IMR-90 (cell line): ENCODE data around the gene SMARCD2. TPM values are rescaled to one million over a fixed set of nuclear protein-coding genes. Genes with fewer than 3 reads are reported as not detected.

Source experiments
- ATAC-seq: fragments of 200-7000 bp; cut with Tn5 transposase; 2 replicates; pipeline ENCODE4 v1.9.1; 2020; ENCODE audit warnings: low read depth, mild to moderate bottlenecking, moderate library complexity
- Bru-seq: library from RNA; stranded (reverse); fragments of 400-500 nt; gene quantifications from one replicate; lab custom pipeline; 2021; lab: Mats Ljungman, UMichigan
- BruChase-seq, 2 experiments: library from RNA; stranded (reverse); fragments of 400-500 nt; gene quantifications; one replicate each; lab custom pipeline; 2021; lab: Mats Ljungman, UMichigan
- BruUV-seq: library from RNA; stranded (reverse); fragments of 400-500 nt; replicated peaks from 2 replicates; lab custom pipeline; 2021; lab: Mats Ljungman, UMichigan
- CTCF ChIA-PET: fragments of 300-600 bp; formaldehyde crosslinking; extraction: SDS; loops from one replicate; lab custom pipeline; 2021; ENCODE audit warnings: antibody characterized with exemption; lab: Yijun Ruan, JAX
- POLR2A ChIA-PET: fragments of 300-600 bp; sonication (Branson Sonifier 250); formaldehyde crosslinking; loops from one replicate; lab custom pipeline; 2022; ENCODE audit warnings: antibody characterized with exemption; ENCODE audit not compliant: unreplicated experiment; lab: Charles Lee
- DNase-seq: peaks from one replicate; pipeline ENCODE4 v3.0.0; 2013
- H2AFZ ChIP-seq: replicated peaks from 2 replicates; pipeline ENCODE3; 2013; ENCODE audit warnings: low read length, mild to moderate bottlenecking; ENCODE audit not compliant: poor library complexity
- H2AK5ac ChIP-seq: 2 replicates; pipeline ENCODE4 v1.6.1; 2013; ENCODE audit warnings: low read depth, low read length, inconsistent platforms
- H2AK9ac ChIP-seq: replicated peaks from 2 replicates; pipeline ENCODE3; 2013; ENCODE audit warnings: mild to moderate bottlenecking, low read depth, low read length, moderate library complexity; ENCODE audit not compliant: poor library complexity
- H2BK120ac ChIP-seq: 2 replicates; pipeline ENCODE4 v1.6.1; 2013; ENCODE audit warnings: low read depth, low read length, inconsistent platforms
- H2BK15ac ChIP-seq: 3 replicates; pipeline ENCODE4 v1.6.1; 2013; ENCODE audit warnings: low read depth, low read length, inconsistent platforms
- H2BK20ac ChIP-seq: 2 replicates; pipeline ENCODE4 v1.6.1; 2013; ENCODE audit warnings: low read depth, mild to moderate bottlenecking, inconsistent platforms, low read length, moderate library complexity
- H2BK5ac ChIP-seq: 2 replicates; pipeline ENCODE4 v1.6.1; 2013; ENCODE audit warnings: mild to moderate bottlenecking, low read depth, low read length, inconsistent platforms; ENCODE audit not compliant: poor library complexity, severe bottlenecking
- H3K14ac ChIP-seq: replicated peaks from 2 replicates; pipeline ENCODE4 v1.6.1; 2013; ENCODE audit warnings: low read depth, low read length, inconsistent platforms
- H3K18ac ChIP-seq: 2 replicates; pipeline ENCODE4 v1.6.1; 2013; ENCODE audit warnings: low read depth, low read length, control low read depth
- H3K23ac ChIP-seq: 2 replicates; pipeline ENCODE4 v1.6.1; 2013; ENCODE audit warnings: low read depth, low read length, inconsistent platforms
- H3K27ac ChIP-seq: 2 replicates; pipeline ENCODE4 v1.5.1; 2013; ENCODE audit warnings: mild to moderate bottlenecking, control low read depth, low read length; ENCODE audit not compliant: insufficient read depth
- H3K27me3 ChIP-seq: 2 replicates; pipeline ENCODE4 v1.6.1; 2013; ENCODE audit warnings: low read length; ENCODE audit not compliant: control insufficient read depth, insufficient read depth
- H3K36me3 ChIP-seq: 2 replicates; pipeline ENCODE4 v1.6.1; 2013; ENCODE audit warnings: low read length, mixed read lengths; ENCODE audit not compliant: control insufficient read depth, insufficient read depth
- H3K4ac ChIP-seq: 2 replicates; pipeline ENCODE4 v1.6.1; 2013; ENCODE audit warnings: low read depth, low read length, inconsistent platforms
- H3K4me1 ChIP-seq: 2 replicates; pipeline ENCODE4 v1.6.1; 2013; ENCODE audit warnings: low read length, mixed read lengths; ENCODE audit not compliant: control insufficient read depth, insufficient read depth
- H3K4me2 ChIP-seq: 2 replicates; pipeline ENCODE4 v1.6.1; 2013; ENCODE audit warnings: low read depth, mild to moderate bottlenecking, control low read depth, low read length, moderate library complexity
- H3K4me3 ChIP-seq: 2 replicates; pipeline ENCODE4 v1.5.1; 2013; ENCODE audit warnings: low read depth, mild to moderate bottlenecking, control low read depth, low read length, moderate library complexity; ENCODE audit not compliant: insufficient read depth
- H3K56ac ChIP-seq: 2 replicates; pipeline ENCODE4 v1.6.1; 2013; ENCODE audit warnings: low read length, inconsistent platforms; ENCODE audit not compliant: insufficient read depth; ENCODE audit errors: extremely low read depth
- H3K79me1 ChIP-seq, 2 experiments: 2 replicates each; pipeline ENCODE4 v1.6.1; 2013; ENCODE audit warnings: low read length in 2 of 2, inconsistent platforms in 1 of 2, low read depth in 1 of 2
- H3K9ac ChIP-seq: 2 replicates; pipeline ENCODE4 v1.6.1; 2013; ENCODE audit warnings: low read depth, low read length, control low read depth
- H3K9me1 ChIP-seq: 2 replicates; pipeline ENCODE4 v1.6.1; 2013; ENCODE audit warnings: low read length, inconsistent platforms; ENCODE audit not compliant: insufficient read depth
- H3K9me3 ChIP-seq: 2 replicates; pipeline ENCODE4 v1.6.1; 2013; ENCODE audit warnings: low read length; ENCODE audit not compliant: control insufficient read depth, insufficient read depth
- H4K20me1 ChIP-seq: 2 replicates; pipeline ENCODE4 v1.6.1; 2013; ENCODE audit warnings: low read length, inconsistent platforms; ENCODE audit not compliant: insufficient read depth
- H4K5ac ChIP-seq: 2 replicates; pipeline ENCODE4 v1.6.1; 2013; ENCODE audit warnings: mild to moderate bottlenecking, low read depth, low read length, control low read depth
- H4K8ac ChIP-seq, 2 experiments: 2 replicates each; pipeline ENCODE4 v1.6.1; 2013; ENCODE audit warnings: low read depth in 2 of 2, low read length in 2 of 2, control low read depth in 1 of 2, inconsistent platforms in 1 of 2
- H4K91ac ChIP-seq: 2 replicates; pipeline ENCODE4 v1.6.1; 2013; ENCODE audit warnings: low read depth, low read length, inconsistent platforms; ENCODE audit not compliant: insufficient read depth
- CEBPB ChIP-seq: IDR thresholded peaks from 2 replicates; pipeline ENCODE4 v1.6.1; 2012; ENCODE audit warnings: low read depth, low read length, improper control_type of control experiment
- CHD1 ChIP-seq: IDR thresholded peaks from 2 replicates; pipeline ENCODE4 v1.6.1; 2012; ENCODE audit warnings: low read depth, low read length, improper control_type of control experiment
- CTCF ChIP-seq: conservative IDR thresholded peaks from 2 replicates; pipeline ENCODE4 v1.5.1; 2012; ENCODE audit warnings: mild to moderate bottlenecking, low read depth, low read length, improper control_type of control experiment
- ELK1 ChIP-seq: fragments of 150-350 bp; IDR thresholded peaks from 2 replicates; pipeline ENCODE4 v1.6.1; 2016; ENCODE audit warnings: low read depth, mild to moderate bottlenecking, low read length, moderate library complexity, borderline replicate concordance
- MAFK ChIP-seq: IDR thresholded peaks from 2 replicates; pipeline ENCODE4 v1.6.1; 2012; ENCODE audit warnings: low read depth, low read length, improper control_type of control experiment
- MAZ ChIP-seq: IDR thresholded peaks from 2 replicates; pipeline ENCODE4 v1.6.1; 2012; ENCODE audit warnings: low read depth, mild to moderate bottlenecking, low read length, improper control_type of control experiment, moderate library complexity, borderline replicate concordance
- POLR2A ChIP-seq: IDR thresholded peaks from 2 replicates; pipeline ENCODE4 v1.6.1; 2012; ENCODE audit warnings: mild to moderate bottlenecking, low read depth, low read length
- RFX5 ChIP-seq: IDR thresholded peaks from 2 replicates; pipeline ENCODE4 v1.8.0; 2012; ENCODE audit warnings: low read depth, mild to moderate bottlenecking, low read length, moderate library complexity
- SMC3 ChIP-seq: fragments of 150-350 bp; IDR thresholded peaks from 2 replicates; pipeline ENCODE4 v1.6.1; 2016; ENCODE audit warnings: low read depth, mild to moderate bottlenecking, antibody characterized with exemption, low read length, moderate library complexity
- USF2 ChIP-seq: fragments of 150-350 bp; IDR thresholded peaks from 2 replicates; pipeline ENCODE4 v1.6.1; 2017; ENCODE audit warnings: mild to moderate bottlenecking, antibody characterized with exemption, low read length, low read depth
- WGBS, 2 experiments: methylation state at CpG; one replicate each; pipeline versions ENCODE4 v1.1.5 to v1.1.7; 2013; ENCODE audit warnings: missing lambda C conversion rate in 2 of 2; ENCODE audit not compliant: insufficient read length in 1 of 2; ENCODE audit errors: extremely low coverage in 2 of 2; 5-methylcytosine and 5-hydroxymethylcytosine counted together
- dilution Hi-C: fragments of 300-500 bp; cut with HindIII; formaldehyde crosslinking; loops from one replicate; pipeline ENCODE4 v1.14.3; 2018; ENCODE audit warnings: low sequenced_read_pairs; ENCODE audit not compliant: unreplicated experiment
- in situ Hi-C: fragments of 300-500 bp; cut with MboI; formaldehyde crosslinking; loops from 3 replicates; pipeline ENCODE4 v1.14.3; 2019; ENCODE audit warnings: low sequenced_read_pairs, inconsistent platforms, mixed read lengths
- intact Hi-C: fragments of 100-400 bp; cut with micrococcal nuclease; formaldehyde crosslinking; loops from 2 replicates; pipeline ENCODE4 v1.10.0; 2022
- long read RNA-seq: library from polyadenylated mRNA; unstranded; transcript quantifications from one replicate; pipeline ENCODE4 v2.0.0, GENCODE V29; 2021; ENCODE audit not compliant: unreplicated experiment
- polyA plus RNA-seq, 3 experiments: library from polyadenylated mRNA; depleted of rRNA; stranded (reverse); fragments of >200 nt; gene quantifications; 2 replicates each; pipeline ENCODE4 v1.2.3, GENCODE V29; 2012; ENCODE audit warnings: low replicate concordance in 1 of 3
- total RNA-seq: library from RNA; depleted of rRNA; stranded (reverse); fragments of >200 nt; gene quantifications from 2 replicates; pipeline ENCODE4 v1.2.3, GENCODE V29; 2012; rRNA removed

The SMARCD2 gene
- total RNA-seq (72.8 and 91.2 TPM in 2 replicates), polyA plus RNA-seq (2012; rRNA removed) (53.7 and 56.9 TPM in 2 replicates), Bru-seq, nascent RNA (percentile 56 among the genes with signal in this experiment), BruChase-seq, experiment 1, labeled RNA remaining after a 6-hour chase (percentile 73 among the genes with signal in this experiment), BruChase-seq, experiment 2, labeled RNA remaining after a 2-hour chase (percentile 60 among the genes with signal in this experiment)
- 28.3 and 43.2 TPM in 2 replicates for polyA plus RNA-seq (2012; cell fraction: cytosol; rRNA removed)
- polyA plus RNA-seq (2012; cell fraction: nucleus; rRNA removed; ENCODE audit: low replicate concordance): 64.7 and 69.4 TPM in 2 replicates
- long read RNA-seq, transcript SMARCD2-203 (13 exons, 2,716 nt): major isoform, 66 of 92 reads
- long read RNA-seq, partial matches to known transcripts: 14 of 92 reads
- long read RNA-seq, other reads (novel, unspliced or antisense): 11 of 92 reads

GRCh38 chr17:63842540-63843386, at the start of gene SMARCD2:
Gene SMARCD2, minus strand, starts transcription at chr17:63842685. Its CDS starts 11 bp downstream, at chr17:63842674.
- peaks cover 23% of the 10 kb centered on the region for H3K4me1 ChIP-seq
- H4K5ac ChIP-seq: peak within 1 kb of the TSS; percentile 89
- H3K4me3 ChIP-seq: peak within 1 kb of the TSS; percentile 81
- H4K8ac ChIP-seq: peak within 1 kb of the TSS; percentile 97 to 100
- ChIA-PET CTCF (interaction anchor here (2.2 kb wide), 1 partner anchor 23 kb away, joined by 7 read pairs; no protein-coding TSS in a partner anchor), POLR2A (interaction anchor here (0.6 kb wide), 1 partner anchor 21 kb away, joined by 7 read pairs; no protein-coding TSS in a partner anchor)
- H2BK20ac ChIP-seq: 0 out of 2 replicates have a peak within 1 kb of the TSS, but pooled peaks have one; percentile 17
- ATAC-seq (peak; percentile 86), DNase-seq (peak; percentile 99)
- in situ Hi-C loops (no loop called here), dilution Hi-C loops (no loop called here), intact Hi-C loops (no loop called here)
- peak within 1 kb of the TSS; percentile 51 for H2BK5ac ChIP-seq
- H3K9me3 ChIP-seq: no peaks in the 10 kb centered on the region
- peak within 1 kb of the TSS; percentile 97 for H3K23ac ChIP-seq
- H3K4me2 ChIP-seq: peak within 1 kb of the TSS; percentile 94
- H3K36me3 ChIP-seq: no peaks in the 10 kb centered on the region
- peak within 1 kb of the TSS; percentile 68; the same call in 1 of the 2 replicates for H2BK120ac ChIP-seq
- peaks cover 28% of the 10 kb centered on the region for H4K20me1 ChIP-seq
- BruUV-seq: no TSS peak
- H3K27me3 ChIP-seq: no peaks in the 10 kb centered on the region
- peak within 1 kb of the TSS; percentile 86 for H3K56ac ChIP-seq
- H2BK15ac ChIP-seq: peak within 1 kb of the TSS; percentile 84; the same call in 1 of the 3 replicates
- H3K79me1 ChIP-seq: peaks cover 6 to 42% of the 10 kb centered on the region in 2 experiments; a peak in 3 of 4 replicates
- 0% methylated on average over 54 of the region's 92 CpGs; no CpG with 5 or more reads in 1 of the 2 experiments for WGBS, 2 experiments
- H3K27ac ChIP-seq: peak within 1 kb of the TSS; percentile 84
- peak within 1 kb of the TSS; percentile 78 for H2AK5ac ChIP-seq
- H3K9me1 ChIP-seq: peaks cover 12% of the 10 kb centered on the region
- H3K9ac ChIP-seq: peak within 1 kb of the TSS; percentile 77
- peak within 1 kb of the TSS; percentile 92 for H3K14ac ChIP-seq
- peak within 1 kb of the TSS; percentile 27 for H3K18ac ChIP-seq
- peak within 1 kb of the TSS; percentile 96 for H2AFZ ChIP-seq
- peak within 1 kb of the TSS; percentile 96 for H3K4ac ChIP-seq
- H4K91ac ChIP-seq: peak within 1 kb of the TSS; percentile 91
- peak within 1 kb of the TSS; percentile 91 for H2AK9ac ChIP-seq
- TF ChIP-seq POLR2A (peak; percentile 65), CTCF (no peak), CEBPB (no peak), CHD1 (no peak), RFX5 (peak; percentile 73), MAFK (no peak), USF2 (0 out of 2 replicates have a peak, but pooled peaks have one; percentile 19), SMC3 (peak; percentile 29), ELK1 (no peak), MAZ (peak; percentile 76; the same call in 1 of the 2 replicates)
